HepG2 (cell line): ENCODE data around the gene AKR7A3. TPM values are rescaled to one million over a fixed set of nuclear protein-coding genes. Genes with fewer than 3 reads are reported as not detected.
A peak's percentile ranks its signal among the peaks of the same experiment; 100 is the strongest.

Experiments used
- ATF4 ChIP-seq, 2 experiments: fragments of 450-650 bp in 1 of 2; sonication (generic) in 1 of 2; formaldehyde crosslinking; IDR thresholded peaks; 2 replicates each; pipeline versions ENCODE4 v1.5.0 to v1.8.0; 2020 to 2022; ENCODE audit warnings: mild to moderate bottlenecking in 1 of 2, missing genetic modification reagents in 1 of 2
- DPF2 ChIP-seq: sonication (generic); formaldehyde crosslinking; IDR thresholded peaks from 2 replicates; pipeline ENCODE4 v1.4.0; 2020; ENCODE audit warnings: mild to moderate bottlenecking, low read depth, missing genetic modification reagents, borderline replicate concordance
- ETV6 ChIP-seq: sonication (generic); formaldehyde crosslinking; conservative IDR thresholded peaks from 2 replicates; pipeline ENCODE4 v1.4.0; 2020; ENCODE audit warnings: missing genetic modification reagents
- GPN1 ChIP-seq: sonication (generic); formaldehyde crosslinking; IDR thresholded peaks from 2 replicates; pipeline ENCODE4 v1.5.1; 2020; ENCODE audit warnings: missing genetic modification reagents, borderline replicate concordance
- NFAT5 ChIP-seq: sonication (generic); formaldehyde crosslinking; IDR thresholded peaks from 2 replicates; pipeline ENCODE4 v1.4.0; 2020; ENCODE audit warnings: missing genetic modification reagents
- NR0B2 ChIP-seq: sonication (generic); formaldehyde crosslinking; IDR thresholded peaks from 2 replicates; pipeline ENCODE4 v1.4.0; 2020; ENCODE audit warnings: mild to moderate bottlenecking, missing genetic modification reagents
- PRPF4 ChIP-seq: fragments of 200-400 bp; formaldehyde crosslinking; IDR thresholded peaks from 2 replicates; pipeline ENCODE4 v1.6.1; 2016; ENCODE audit warnings: low read length, low read depth; ENCODE audit not compliant: poor library complexity, severe bottlenecking
- REPIN1 ChIP-seq: sonication (generic); formaldehyde crosslinking; IDR thresholded peaks from 2 replicates; pipeline ENCODE4 v1.8.0; 2022; ENCODE audit warnings: missing genetic modification reagents, low read depth, mild to moderate bottlenecking, borderline replicate concordance
- STAT6 ChIP-seq: sonication (generic); formaldehyde crosslinking; IDR thresholded peaks from 2 replicates; pipeline ENCODE4 v1.4.0; 2020; ENCODE audit warnings: missing genetic modification reagents, mild to moderate bottlenecking, borderline replicate concordance
- TOPORS ChIP-seq: sonication (generic); formaldehyde crosslinking; IDR thresholded peaks from 2 replicates; pipeline ENCODE4 v1.8.0; 2023; ENCODE audit warnings: mild to moderate bottlenecking, missing genetic modification reagents
- ZBTB7A ChIP-seq: sonication (generic); formaldehyde crosslinking; IDR thresholded peaks from 2 replicates; pipeline ENCODE4 v1.8.0; 2022; ENCODE audit warnings: mild to moderate bottlenecking, missing genetic modification reagents
- ZNF180 ChIP-seq: sonication (generic); formaldehyde crosslinking; IDR thresholded peaks from 2 replicates; pipeline ENCODE4 v1.4.0; 2020; ENCODE audit warnings: low read depth, missing genetic modification reagents, borderline replicate concordance
- ZNF431 ChIP-seq: sonication (generic); formaldehyde crosslinking; IDR thresholded peaks from 2 replicates; pipeline ENCODE4 v1.9.0; 2022; ENCODE audit warnings: missing genetic modification reagents, low read depth, mild to moderate bottlenecking, borderline replicate concordance
- ZNF850 ChIP-seq: sonication (generic); formaldehyde crosslinking; conservative IDR thresholded peaks from 2 replicates; pipeline ENCODE4 v1.9.0; 2021; ENCODE audit warnings: mild to moderate bottlenecking, missing genetic modification reagents
- ZSCAN22 ChIP-seq: sonication (generic); formaldehyde crosslinking; IDR thresholded peaks from 2 replicates; pipeline ENCODE4 v1.4.0; 2020; ENCODE audit warnings: mild to moderate bottlenecking, missing genetic modification reagents
- polyA plus RNA-seq, 8 experiments: library from polyadenylated mRNA; depleted of rRNA in 3 of 8; stranded (reverse) in 7 of 8; unstranded in 1 of 8; fragments of >200 nt; fragmentation: Illumina TruSeq in 4 of 8; extraction: Trizol in 4 of 8; gene quantifications; 2 replicates each; pipeline versions ENCODE4 v1.2.1 to v1.2.3, GENCODE V29; 2011 to 2016; ENCODE audit warnings: low read depth in 4 of 8, missing spikeins in 1 of 8, mixed read lengths in 1 of 8; ENCODE audit not compliant: insufficient read depth in 1 of 8
- total RNA-seq, 5 experiments: library from RNA; depleted of rRNA; stranded (reverse); fragments of >200 nt; fragmentation: Illumina TruSeq; extraction: Trizol; gene quantifications; 2 replicates each; pipeline ENCODE4 v1.2.3, GENCODE V29; 2016; ENCODE audit warnings: low read depth in 1 of 5
- TF ChIP-seq, protein P1 (sequence below): sonication (generic); formaldehyde crosslinking; IDR thresholded peaks from 2 replicates; pipeline ENCODE4 v1.8.1; 2023; ENCODE audit warnings: mild to moderate bottlenecking, missing genetic modification reagents

AKR7A3 gene
- total and polyA plus RNA-seq, 2 of the 13 experiments (the other 11 are each of a cell fraction or from before 2014, with no cell fraction given): 0.58 to 1.00 TPM

DNA sequence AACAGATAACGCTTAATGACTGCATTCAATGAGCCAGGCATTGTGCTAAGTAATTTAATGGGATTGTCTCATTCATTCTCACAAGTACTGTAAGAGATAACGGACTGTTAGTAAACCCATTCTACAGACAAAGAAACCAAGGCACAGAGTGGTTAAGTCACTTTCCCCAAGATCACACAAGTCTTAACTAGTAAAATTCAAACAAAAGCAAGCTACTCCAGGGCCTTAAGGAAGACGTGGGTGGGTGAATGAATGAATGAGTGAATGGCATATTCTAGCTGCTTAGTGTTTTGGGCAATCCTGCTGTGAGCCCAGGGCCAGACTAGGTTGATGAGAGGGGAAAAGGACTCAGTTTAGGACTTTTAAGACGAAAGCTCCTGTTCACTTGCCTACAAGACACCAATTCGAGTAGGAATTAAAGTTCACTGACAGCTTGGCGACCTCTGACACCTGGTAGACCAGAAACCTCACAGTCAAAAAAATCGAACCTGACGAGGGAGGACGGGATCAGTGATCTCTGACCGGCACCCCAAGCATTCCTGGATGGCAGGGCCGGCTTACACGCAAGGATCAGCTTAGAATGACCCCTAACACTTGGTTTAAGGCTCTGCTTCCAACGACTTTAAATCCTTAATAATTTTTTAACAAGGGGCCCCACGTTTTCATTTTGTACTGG lies 37.8 kb downstream of the AKR7A3 start (continued):
- TF ChIP-seq, protein P1, sequence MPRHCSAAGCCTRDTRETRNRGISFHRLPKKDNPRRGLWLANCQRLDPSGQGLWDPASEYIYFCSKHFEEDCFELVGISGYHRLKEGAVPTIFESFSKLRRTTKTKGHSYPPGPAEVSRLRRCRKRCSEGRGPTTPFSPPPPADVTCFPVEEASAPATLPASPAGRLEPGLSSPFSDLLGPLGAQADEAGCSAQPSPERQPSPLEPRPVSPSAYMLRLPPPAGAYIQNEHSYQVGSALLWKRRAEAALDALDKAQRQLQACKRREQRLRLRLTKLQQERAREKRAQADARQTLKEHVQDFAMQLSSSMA (CRISPR knock-in tag): no peak
- TF ChIP-seq ATF4 (CRISPR knock-in tag; IDR thresholded peaks at IDR 0.05): no peak
- TF ChIP-seq ZNF431 (CRISPR knock-in tag): no peak
- TF ChIP-seq ZSCAN22 (CRISPR knock-in tag): no peak
- TF ChIP-seq GPN1 (CRISPR knock-in tag): no peak
- TF ChIP-seq ZNF180 (CRISPR knock-in tag): no peak
- TF ChIP-seq TOPORS (CRISPR knock-in tag): no peak
- TF ChIP-seq NFAT5: no peak
- TF ChIP-seq PRPF4: no peak
- no peak for TF ChIP-seq NR0B2 (CRISPR knock-in tag)
- no peak for TF ChIP-seq DPF2 (CRISPR knock-in tag)
- TF ChIP-seq ZNF850 (CRISPR knock-in tag): no peak
- no peak for TF ChIP-seq ZBTB7A (CRISPR knock-in tag)
- TF ChIP-seq REPIN1: 0 out of 2 replicates have a peak, but pooled peaks have one; percentile 3
- TF ChIP-seq STAT6 (CRISPR knock-in tag): no peak
- no peak for TF ChIP-seq ETV6
